Peyer's patch (tissue), 4 donors: ENCODE data around the gene FPR2.

Experiments
- POLR2A ChIP-seq, 2 donors: fragments of 450-650 bp; IDR thresholded peaks; one replicate each; pipeline ENCODE4 v1.5.1; 2017; ENCODE audit warnings: antibody characterized with exemption in 2 of 2, mild to moderate bottlenecking in 2 of 2, moderate library complexity in 2 of 2
- TF ChIP-seq, protein P1 (sequence below), 6 experiments: fragments of 450-650 bp in 4 of 6; fragments of 200-600 bp in 2 of 6; sonication (generic) in 1 of 6; IDR thresholded peaks; one replicate each; pipeline ENCODE4 v1.5.1; 2017 to 2019; ENCODE audit warnings: antibody characterized with exemption in 6 of 6, mild to moderate bottlenecking in 3 of 6, moderate library complexity in 1 of 6

DNA sequence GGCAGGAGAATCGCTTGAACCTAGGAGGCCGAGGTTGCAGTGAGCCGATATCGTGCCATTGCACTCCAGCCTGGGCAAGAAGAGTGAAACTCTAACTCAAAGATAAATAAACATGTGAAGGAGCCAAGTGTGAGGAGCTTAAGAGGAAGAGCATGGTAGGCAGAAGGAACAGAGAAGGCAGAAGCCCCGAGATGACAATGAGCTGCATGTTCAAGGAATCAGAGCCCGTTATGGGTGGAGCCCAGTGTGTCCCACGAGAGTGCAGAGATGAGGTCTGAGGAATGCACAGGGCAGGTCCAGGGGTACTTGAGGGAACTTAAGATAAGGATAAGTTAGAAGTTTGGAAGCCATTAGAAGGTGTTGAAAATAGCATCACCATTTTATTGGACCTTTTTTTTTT, 716 bp downstream of the FPR2 start:
- TF ChIP-seq, protein P1, sequence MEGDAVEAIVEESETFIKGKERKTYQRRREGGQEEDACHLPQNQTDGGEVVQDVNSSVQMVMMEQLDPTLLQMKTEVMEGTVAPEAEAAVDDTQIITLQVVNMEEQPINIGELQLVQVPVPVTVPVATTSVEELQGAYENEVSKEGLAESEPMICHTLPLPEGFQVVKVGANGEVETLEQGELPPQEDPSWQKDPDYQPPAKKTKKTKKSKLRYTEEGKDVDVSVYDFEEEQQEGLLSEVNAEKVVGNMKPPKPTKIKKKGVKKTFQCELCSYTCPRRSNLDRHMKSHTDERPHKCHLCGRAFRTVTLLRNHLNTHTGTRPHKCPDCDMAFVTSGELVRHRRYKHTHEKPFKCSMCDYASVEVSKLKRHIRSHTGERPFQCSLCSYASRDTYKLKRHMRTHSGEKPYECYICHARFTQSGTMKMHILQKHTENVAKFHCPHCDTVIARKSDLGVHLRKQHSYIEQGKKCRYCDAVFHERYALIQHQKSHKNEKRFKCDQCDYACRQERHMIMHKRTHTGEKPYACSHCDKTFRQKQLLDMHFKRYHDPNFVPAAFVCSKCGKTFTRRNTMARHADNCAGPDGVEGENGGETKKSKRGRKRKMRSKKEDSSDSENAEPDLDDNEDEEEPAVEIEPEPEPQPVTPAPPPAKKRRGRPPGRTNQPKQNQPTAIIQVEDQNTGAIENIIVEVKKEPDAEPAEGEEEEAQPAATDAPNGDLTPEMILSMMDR (IDR thresholded peaks at IDR 0.05) = no peak
- TF ChIP-seq POLR2A (IDR thresholded peaks at IDR 0.05) = no peak
